Right atrium auricular region (tissue), 2 donors: ENCODE results near the gene IGLL1. TPM values are rescaled to one million over a fixed set of nuclear protein-coding genes. Genes with fewer than 3 reads are reported as not detected.
"Not testable (repeated sequence)": the region's sequence is repeated elsewhere in the genome, so short reads cannot be mapped to it uniquely, and the experiment has no call there.

ENCODE experiments used
- DNase-seq: peaks from one replicate; pipeline ENCODE4 v3.0.0-alpha.2; 2019; ENCODE audit warnings: low spot score
- H3K27ac ChIP-seq, 2 donors: fragments of 200-600 bp; sonication (generic); 1 replicate in 1 of 2; 2 replicates in 1 of 2; pipeline ENCODE4 v1.5.1; 2016 to 2019
- H3K27me3 ChIP-seq, 2 donors: fragments of 200-600 bp; sonication (generic); one replicate each; pipeline versions ENCODE4 v1.5.1 to v1.6.0; 2017 to 2019
- H3K36me3 ChIP-seq: fragments of 200-600 bp; sonication (generic); one replicate; pipeline ENCODE4 v1.5.1; 2016
- H3K4me1 ChIP-seq, 2 donors: fragments of 200-600 bp; sonication (generic); one replicate each; pipeline versions ENCODE4 v1.5.1 to v1.6.0; 2017 to 2019
- H3K4me3 ChIP-seq, 2 donors: fragments of 200-600 bp; sonication (generic); 1 replicate in 1 of 2; 2 replicates in 1 of 2; pipeline ENCODE4 v1.5.1; 2017 to 2019; ENCODE audit warnings: mild to moderate bottlenecking in 1 of 2, moderate library complexity in 1 of 2
- H3K9me3 ChIP-seq, 2 donors: fragments of 200-600 bp; sonication (generic); one replicate each; pipeline ENCODE4 v1.5.1; 2019
- CTCF ChIP-seq, 2 donors: fragments of 200-600 bp; sonication (generic); IDR thresholded peaks; one replicate each; pipeline ENCODE4 v1.5.1; 2019; ENCODE audit warnings: antibody characterized with exemption in 2 of 2
- total RNA-seq, 2 donors: library from RNA; depleted of rRNA; stranded (reverse); fragments of >200 nt; gene quantifications; one replicate each; pipeline ENCODE4 v1.1.0, GENCODE V29; 2016

IGLL1 gene
- total RNA-seq, 2 donors from 2014 or later: not detected

DNA sequence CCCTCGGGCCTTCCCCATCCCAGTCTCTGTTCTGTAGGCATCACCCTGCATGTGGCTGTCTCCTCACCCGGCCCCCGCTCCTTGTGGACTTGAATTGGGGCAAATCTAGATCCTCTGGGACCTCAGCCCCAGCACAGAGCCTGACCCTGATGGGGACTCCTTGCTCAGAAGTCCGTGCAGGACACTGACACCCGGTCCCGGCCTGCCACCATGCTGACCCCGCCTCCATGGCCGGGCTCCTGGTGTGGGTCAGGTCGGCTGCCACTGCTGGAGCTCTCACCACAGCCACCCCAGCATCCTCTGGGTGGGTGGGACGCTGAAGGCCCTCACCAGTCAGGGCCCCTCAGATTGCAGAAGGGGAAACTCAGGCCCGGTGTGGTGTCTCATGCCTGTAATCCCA is 1.8 kb downstream of the IGLL1 start:
- H3K4me1 ChIP-seq: no peaks in the 10 kb centered on the region
- no peak for DNase-seq
- H3K9me3 ChIP-seq: no peaks in the 10 kb centered on the region
- no peak for TF ChIP-seq CTCF (IDR thresholded peaks at IDR 0.05)
- no peak overlapping the region for H3K4me3 ChIP-seq
- H3K27ac ChIP-seq: no peak overlapping the region
- no peaks in the 10 kb centered on the region for H3K27me3 ChIP-seq
- no peaks in the 10 kb centered on the region for H3K36me3 ChIP-seq

DNA sequence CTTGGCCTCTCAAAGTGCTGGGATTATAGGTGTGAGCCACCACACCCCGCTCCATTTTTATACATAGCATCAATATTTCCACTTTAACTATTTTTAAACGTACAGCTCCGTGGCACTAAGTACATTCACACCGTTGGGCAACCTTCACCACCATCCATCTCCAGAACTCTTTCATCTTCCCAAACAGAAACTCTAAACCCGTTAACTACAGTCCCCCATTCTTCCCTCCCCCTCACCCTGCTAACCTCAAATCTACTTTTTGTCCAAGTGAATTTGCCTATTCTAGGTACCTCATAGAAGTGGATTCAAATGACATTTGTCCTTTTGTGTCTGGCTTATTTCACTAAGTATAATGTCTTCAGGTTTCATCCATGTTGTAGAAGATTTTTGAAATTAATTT is 3.4 kb downstream of the IGLL1 start:
- Histone ChIP-seq H3K4me1 (no peaks in the 10 kb centered on the region), H3K9me3 (no peaks in the 10 kb centered on the region), H3K27ac (no peak overlapping the region), H3K27me3 (no peaks in the 10 kb centered on the region), H3K4me3 (no peak overlapping the region), H3K36me3 (no peaks in the 10 kb centered on the region)
- no peak for DNase-seq
- TF ChIP-seq CTCF (IDR thresholded peaks at IDR 0.05): no peak

DNA sequence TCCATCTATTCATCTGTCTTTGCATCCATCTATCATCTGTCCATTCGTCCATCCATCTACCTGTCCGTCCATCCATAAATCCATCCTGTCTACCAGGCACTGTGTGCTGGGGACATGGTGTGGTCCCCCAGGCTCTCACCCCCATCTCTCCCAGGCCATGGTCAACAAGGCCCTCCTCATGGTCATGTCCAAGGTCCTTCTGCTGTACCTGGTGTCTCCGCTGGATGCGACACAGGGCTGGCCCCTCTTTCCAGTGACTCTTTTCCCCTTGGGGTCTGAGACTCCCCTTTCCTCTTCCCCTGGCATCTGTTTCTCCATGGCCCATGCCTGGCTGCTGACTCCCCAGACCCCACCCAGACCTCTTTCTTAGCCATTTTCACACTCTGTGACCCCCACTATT is 4.5 kb downstream of the IGLL1 start:
- DNase-seq: no peak
- Histone ChIP-seq H3K27ac (no peak overlapping the region), H3K4me1 (no peaks in the 10 kb centered on the region), H3K27me3 (no peaks in the 10 kb centered on the region), H3K4me3 (no peak overlapping the region), H3K9me3 (no peaks in the 10 kb centered on the region), H3K36me3 (no peaks in the 10 kb centered on the region)
- TF ChIP-seq CTCF (IDR thresholded peaks at IDR 0.05): no peak

GRCh38 chr22:23574877-23575276 is 5.2 kb downstream of the IGLL1 start:
- no peak for TF ChIP-seq CTCF (IDR thresholded peaks at IDR 0.05)
- no peaks in the 10 kb centered on the region for H3K9me3 ChIP-seq
- H3K27ac ChIP-seq: no peak overlapping the region
- no peak for DNase-seq
- no peaks in the 10 kb centered on the region for H3K4me1 ChIP-seq
- H3K27me3 ChIP-seq: no peaks in the 10 kb centered on the region
- H3K4me3 ChIP-seq: no peak overlapping the region
- no peaks in the 10 kb centered on the region for H3K36me3 ChIP-seq

GRCh38 chr22:23574371-23574811 is 5.7 kb downstream of the IGLL1 start:
- no peak for DNase-seq
- H3K4me3 ChIP-seq: no peak overlapping the region
- TF ChIP-seq CTCF (IDR thresholded peaks at IDR 0.05): no peak

GRCh38 chr22:23573701-23574235 is 6.3 kb downstream of the IGLL1 start:
- H3K27ac ChIP-seq, H3K4me1 ChIP-seq, H3K9me3 ChIP-seq, H3K36me3 ChIP-seq, DNase-seq, H3K4me3 ChIP-seq, H3K27me3 ChIP-seq: not testable (repeated sequence)

More at GRCh38 chr22:23574371-23574811, 5.7 kb downstream of the IGLL1 start:
- no peaks in the 10 kb centered on the region for H3K4me1 ChIP-seq
- no peaks in the 10 kb centered on the region for H3K9me3 ChIP-seq
- H3K36me3 ChIP-seq: no peaks in the 10 kb centered on the region
- no peak overlapping the region for H3K27ac ChIP-seq
- no peaks in the 10 kb centered on the region for H3K27me3 ChIP-seq

GRCh38 chr22:23573106-23573505 is 7.0 kb downstream of the IGLL1 start:
- H3K4me1 ChIP-seq, H3K27me3 ChIP-seq, H3K9me3 ChIP-seq, H3K27ac ChIP-seq, DNase-seq, H3K36me3 ChIP-seq, H3K4me3 ChIP-seq: not testable (repeated sequence)
